H1 (cell line): ENCODE data around the gene MAP7D1. TPM values are rescaled to one million over a fixed set of nuclear protein-coding genes. Genes with fewer than 3 reads are reported as not detected.

Experiments
- CTCF ChIA-PET: fragments of 300-600 bp; sonication (Branson Sonifier 250); formaldehyde crosslinking; loops from one replicate; lab custom pipeline; 2021; ENCODE audit not compliant: partially characterized antibody; lab: Charles Lee
- POLR2A ChIA-PET: fragments of 300-600 bp; sonication (Branson Sonifier 250); formaldehyde crosslinking; loops from one replicate; lab custom pipeline; 2021; ENCODE audit warnings: inconsistent platforms; ENCODE audit not compliant: partially characterized antibody; lab: Charles Lee
- DNase-seq, 2 experiments: peaks; one replicate each; pipeline versions ENCODE4 v3.0.0 to v3.0.0-alpha.2; 2010 to 2022; ENCODE audit warnings: low spot score in 2 of 2, low read depth in 1 of 2, mixed read lengths in 1 of 2
- FAIRE-seq: peaks from 2 replicates; lab custom pipeline; 2011; peaks lifted over from hg19 to GRCh38; lab: Jason Lieb, UNC
- H2AFZ ChIP-seq: 2 replicates; pipeline ENCODE4 v1.8.1; 2012; ENCODE audit warnings: low read length, inconsistent platforms
- H2AK5ac ChIP-seq: 2 replicates; pipeline ENCODE4 v1.6.1; 2013; ENCODE audit warnings: low read depth, low read length
- H2BK120ac ChIP-seq: replicated peaks from 2 replicates; pipeline ENCODE3; 2013; ENCODE audit warnings: low read depth, low read length, inconsistent platforms
- H2BK12ac ChIP-seq: 2 replicates; pipeline ENCODE4 v1.6.1; 2013; ENCODE audit warnings: low read depth, low read length
- H2BK15ac ChIP-seq: 2 replicates; pipeline ENCODE4 v1.6.1; 2013; ENCODE audit warnings: low read length
- H2BK20ac ChIP-seq: 2 replicates; pipeline ENCODE4 v1.6.1; 2013; ENCODE audit warnings: low read length
- H2BK5ac ChIP-seq: 2 replicates; pipeline ENCODE4 v1.6.1; 2013; ENCODE audit warnings: low read depth, low read length
- H3K14ac ChIP-seq: 2 replicates; pipeline ENCODE4 v1.6.1; 2013; ENCODE audit warnings: inconsistent platforms; ENCODE audit not compliant: insufficient read length
- H3K18ac ChIP-seq: 2 replicates; pipeline ENCODE4 v1.6.1; 2013; ENCODE audit warnings: low read length; ENCODE audit errors: extremely low read depth
- H3K23ac ChIP-seq: 2 replicates; pipeline ENCODE4 v1.6.1; 2013; ENCODE audit warnings: inconsistent platforms; ENCODE audit not compliant: insufficient read length
- H3K23me2 ChIP-seq: 2 replicates; pipeline ENCODE4 v1.6.1; 2013; ENCODE audit warnings: low read depth, low read length
- H3K27ac ChIP-seq: 2 replicates; pipeline ENCODE4 v1.6.1; 2011; ENCODE audit warnings: low read depth, low read length, inconsistent platforms
- H3K27me3 ChIP-seq, 4 experiments: replicated peaks in 1 of 4; 1 replicate in 1 of 4; 2 replicates in 3 of 4; pipeline versions ENCODE4 v1.6.1 to v1.8.1; 2011 to 2013; ENCODE audit warnings: low read length in 3 of 4, mild to moderate bottlenecking in 3 of 4, inconsistent platforms in 2 of 4, mixed read lengths in 2 of 4, moderate library complexity in 1 of 4; ENCODE audit not compliant: control insufficient read depth in 3 of 4, insufficient read depth in 3 of 4; ENCODE audit errors: extremely low read depth in 1 of 4
- H3K36me3 ChIP-seq, 4 experiments: 2 replicates each; pipeline versions ENCODE4 v1.6.1 to v1.8.1; 2011 to 2013; ENCODE audit warnings: mild to moderate bottlenecking in 4 of 4, low read length in 3 of 4, moderate library complexity in 2 of 4, control low read depth in 1 of 4, inconsistent platforms in 1 of 4; ENCODE audit not compliant: insufficient read depth in 4 of 4, control insufficient read depth in 2 of 4
- H3K4ac ChIP-seq: replicated peaks from 2 replicates; pipeline ENCODE3; 2013; ENCODE audit warnings: low read length, low read depth, mixed read lengths, inconsistent platforms; ENCODE audit not compliant: insufficient read length
- H3K4me1 ChIP-seq, 4 experiments: replicated peaks in 1 of 4; 1 replicate in 1 of 4; 2 replicates in 3 of 4; pipeline versions ENCODE4 v1.6.1 to v1.8.1; 2011 to 2013; ENCODE audit warnings: low read length in 3 of 4, inconsistent platforms in 2 of 4, mixed read lengths in 1 of 4; ENCODE audit not compliant: insufficient read depth in 4 of 4, control insufficient read depth in 3 of 4
- H3K4me2 ChIP-seq, 2 experiments: 2 replicates each; pipeline versions ENCODE4 v1.6.1 to v1.8.1; 2011 to 2013; ENCODE audit warnings: low read depth in 2 of 2, low read length in 2 of 2, control low read depth in 1 of 2, inconsistent platforms in 1 of 2, mild to moderate bottlenecking in 1 of 2; ENCODE audit not compliant: insufficient read depth in 1 of 2
- H3K4me3 ChIP-seq, 4 experiments: fragments of 200-600, 300-600 bp in 1 of 4; sonication (generic), shearing (Covaris generic), sonication (Bioruptor Twin) in 1 of 4; 2 replicates each; pipeline versions ENCODE4 v1.5.1 to v1.8.1; 2011 to 2016; ENCODE audit warnings: low read length in 4 of 4, low read depth in 3 of 4, control low read depth in 2 of 4, inconsistent platforms in 2 of 4, mild to moderate bottlenecking in 2 of 4, mixed read lengths in 1 of 4, moderate library complexity in 1 of 4; ENCODE audit not compliant: insufficient read depth in 2 of 4; ENCODE audit errors: extremely low read depth in 1 of 4
- H3K56ac ChIP-seq: replicated peaks from 2 replicates; pipeline ENCODE3; 2013; ENCODE audit warnings: low read depth, mild to moderate bottlenecking, mixed read lengths, low read length, inconsistent platforms; ENCODE audit not compliant: insufficient read length
- H3K79me1 ChIP-seq: 2 replicates; pipeline ENCODE4 v1.6.1; 2013; ENCODE audit warnings: low read depth, low read length, control low read depth
- H3K79me2 ChIP-seq, 2 experiments: 2 replicates each; pipeline versions ENCODE4 v1.6.1 to v1.8.1; 2012 to 2013; ENCODE audit warnings: low read length in 2 of 2, mild to moderate bottlenecking in 2 of 2, inconsistent platforms in 1 of 2; ENCODE audit not compliant: insufficient read depth in 2 of 2, control insufficient read depth in 1 of 2
- H3K9ac ChIP-seq, 4 experiments: replicated peaks in 1 of 4; 1 replicate in 1 of 4; 2 replicates in 3 of 4; pipeline versions ENCODE4 v1.6.1 to v1.8.1; 2011 to 2013; ENCODE audit warnings: low read depth in 3 of 4, low read length in 3 of 4, control low read depth in 2 of 4, mild to moderate bottlenecking in 2 of 4, moderate library complexity in 2 of 4, inconsistent platforms in 1 of 4; ENCODE audit errors: extremely low read depth in 1 of 4
- H3K9me3 ChIP-seq, 2 experiments: 2 replicates each; pipeline versions ENCODE4 v1.6.1 to v1.8.1; 2012 to 2013; ENCODE audit warnings: mild to moderate bottlenecking in 2 of 2, moderate library complexity in 2 of 2, control low read depth in 1 of 2, inconsistent platforms in 1 of 2, low read depth in 1 of 2, low read length in 1 of 2, mixed read lengths in 1 of 2; ENCODE audit not compliant: insufficient read depth in 2 of 2
- H4K20me1 ChIP-seq, 2 experiments: replicated peaks in 1 of 2; 2 replicates each; pipeline versions ENCODE3 to v1.8.1; 2011 to 2013; ENCODE audit warnings: inconsistent platforms in 2 of 2, low read length in 2 of 2, mild to moderate bottlenecking in 1 of 2; ENCODE audit not compliant: insufficient read depth in 2 of 2, control insufficient read depth in 1 of 2
- H4K5ac ChIP-seq: 2 replicates; pipeline ENCODE4 v1.6.1; 2013; ENCODE audit warnings: low read length, low read depth, mixed read lengths, inconsistent platforms; ENCODE audit not compliant: insufficient read length
- H4K8ac ChIP-seq: 2 replicates; pipeline ENCODE4 v1.8.0; 2013; ENCODE audit warnings: mild to moderate bottlenecking, moderate library complexity, low read length, inconsistent platforms; ENCODE audit not compliant: insufficient read depth; ENCODE audit errors: extremely low read depth
- H4K91ac ChIP-seq: replicated peaks from 2 replicates; pipeline ENCODE3; 2013; ENCODE audit warnings: low read length, mixed read lengths, inconsistent platforms; ENCODE audit not compliant: insufficient read length
- BACH1 ChIP-seq: IDR thresholded peaks from 2 replicates; pipeline ENCODE4 v1.6.1; 2012; ENCODE audit warnings: low read length, improper control_type of control experiment
- CREB1 ChIP-seq: IDR thresholded peaks from 2 replicates; pipeline ENCODE4 v1.6.1; 2012; ENCODE audit warnings: inconsistent platforms
- HDAC2 ChIP-seq, 2 experiments: fragments of 300-600 bp in 1 of 2; sonication (generic) in 1 of 2; IDR thresholded peaks; 2 replicates each; pipeline ENCODE4 v1.6.1; 2011 to 2012; ENCODE audit warnings: low read depth in 2 of 2, low read length in 2 of 2, mild to moderate bottlenecking in 2 of 2, moderate library complexity in 2 of 2, borderline replicate concordance in 1 of 2, inconsistent platforms in 1 of 2
- HDAC6 ChIP-seq: IDR thresholded peaks from one replicate; pipeline ENCODE4 v1.7.1; 2012; ENCODE audit warnings: low read depth, mild to moderate bottlenecking, inconsistent platforms, low read length, moderate library complexity
- KDM1A ChIP-seq: fragments of 200-600, 300-600 bp; sonication (generic); IDR thresholded peaks from 2 replicates; pipeline ENCODE4 v1.7.1; 2016; ENCODE audit warnings: mild to moderate bottlenecking, low read length, borderline replicate concordance
- KDM4A ChIP-seq: IDR thresholded peaks from one replicate; pipeline ENCODE4 v1.7.1; 2012; ENCODE audit warnings: low read depth, mild to moderate bottlenecking, moderate library complexity, low read length, inconsistent platforms; ENCODE audit not compliant: severe bottlenecking
- KDM5A ChIP-seq: fragments of 200-600 bp; IDR thresholded peaks from 2 replicates; pipeline ENCODE4 v1.7.1; 2012; ENCODE audit warnings: mild to moderate bottlenecking, low read length, inconsistent platforms, mixed read lengths
- RAD21 ChIP-seq, 2 experiments: IDR thresholded peaks in 1 of 2; conservative IDR thresholded peaks in 1 of 2; 2 replicates each; pipeline ENCODE4 v1.6.1; 2011; ENCODE audit warnings: low read depth in 2 of 2, low read length in 2 of 2, improper control_type of control experiment in 1 of 2, inconsistent platforms in 1 of 2, mild to moderate bottlenecking in 1 of 2, moderate library complexity in 1 of 2
- SIN3A ChIP-seq, 2 experiments: IDR thresholded peaks in 1 of 2; conservative IDR thresholded peaks in 1 of 2; 2 replicates each; pipeline ENCODE4 v1.6.1; 2011 to 2012; ENCODE audit warnings: low read length in 2 of 2, improper control_type of control experiment in 1 of 2, low read depth in 1 of 2, mild to moderate bottlenecking in 1 of 2
- WGBS, 2 experiments: shearing (Covaris generic) in 1 of 2; methylation state at CpG; one replicate each; pipeline versions ENCODE4 v1.1.6 to v1.1.7; 2013 to 2015; ENCODE audit warnings: low lambda C conversion rate in 2 of 2, mixed read lengths in 2 of 2, inconsistent platforms in 1 of 2, low coverage in 1 of 2, missing lambda C conversion rate in 1 of 2; ENCODE audit not compliant: insufficient replicate concordance in 2 of 2, insufficient coverage in 1 of 2, insufficient read length in 1 of 2; ENCODE audit errors: extremely low coverage in 1 of 2, missing lambda C conversion rate in 1 of 2; 5-methylcytosine and 5-hydroxymethylcytosine counted together
- polyA plus RNA-seq, 7 experiments: library from polyadenylated mRNA; depleted of rRNA in 3 of 7; stranded (reverse) in 5 of 7; unstranded in 2 of 7; fragments of >200 nt in 5 of 7; fragments of 200-250 nt in 2 of 7; gene quantifications; 1 replicate in 5 of 7; 2 replicates in 1 of 7; 4 replicates in 1 of 7; pipeline versions ENCODE4 v1.2.1 to v1.2.3, GENCODE V29; 2011 to 2013; ENCODE audit warnings: missing spikeins in 2 of 7, mixed read lengths in 2 of 7
- total RNA-seq: library from RNA; stranded (reverse); fragmentation: NEBNext Ultra II Directional; extraction: Animal tissue kit (Norgen Biotek cat#: 25700); gene quantifications from 2 replicates; pipeline ENCODE4 v1.2.1, GENCODE V29; 2021
- TF ChIP-seq, protein P1 (sequence below): IDR thresholded peaks from 2 replicates; pipeline ENCODE4 v1.6.1; 2011; ENCODE audit warnings: low read depth, mild to moderate bottlenecking, low read length; ENCODE audit not compliant: insufficient read depth

The MAP7D1 gene
- total and polyA plus RNA-seq, 2 of the 8 experiments (the other 6 are each of a cell fraction or from before 2014, with no cell fraction given): 18.2 to 52.4 TPM

GRCh38 chr1:36151134-36151844, 4.7 kb upstream of the MAP7D1 start:
- Histone ChIP-seq H3K14ac (no peak overlapping the region), H2AK5ac (no peak overlapping the region; the same call in 1 of the 2 replicates), H4K20me1 (peaks cover 0 to 2% of the 10 kb centered on the region in 2 experiments), H3K4me3 (peak overlapping the region in 1 of 4 experiments; percentile 47; a peak in 3 of 8 replicates), H3K18ac (no peak overlapping the region), H3K27me3 (peaks cover 11 to 29% (median 25%) of the 10 kb centered on the region in 4 experiments), H3K79me1 (no peaks in the 10 kb centered on the region), H3K79me2 (peaks cover 0 to 3% of the 10 kb centered on the region in 2 experiments; a peak in 1 of 4 replicates), H3K9me3 (no peaks in the 10 kb centered on the region), H2BK120ac (no peak overlapping the region), H3K4me2 (peak overlapping the region; percentile 11 to 59; a peak in 3 of 4 replicates), H2BK12ac (no peak overlapping the region), H2BK20ac (no peak overlapping the region), H3K4ac (no peak overlapping the region), H4K5ac (no peak overlapping the region), H3K23me2 (peaks cover 9% of the 10 kb centered on the region), H3K27ac (no peak overlapping the region), H3K23ac (no peak overlapping the region), H3K9ac (no peak overlapping the region), H3K4me1 (peaks cover 11 to 24% (median 17%) of the 10 kb centered on the region in 4 experiments), H2BK15ac (no peak overlapping the region), H4K8ac (no peak overlapping the region), H4K91ac (no peak overlapping the region), H2BK5ac (no peak overlapping the region), H2AFZ (no peak overlapping the region), H3K56ac (no peak overlapping the region), H3K36me3 (no peaks in the 10 kb centered on the region)
- no peak for FAIRE-seq
- POLR2A ChIA-PET: interaction anchor here (0.9 to 5.4 kb wide), 11 partner anchors 10 to 235 kb away, joined by 3 to 49 read pairs (median 4); partner anchors contain the start of genes SH3D21 and THRAP3
- 33% methylated on average over 1 of the region's 1 CpG; no CpG with 5 or more reads in 1 of the 2 experiments for WGBS, 2 experiments
- no peak for DNase-seq
- CTCF ChIA-PET: interaction anchor here (0.8 to 10.1 kb wide), 12 partner anchors 10 to 197 kb away, joined by 3 to 261 read pairs (median 32); partner anchors contain the start of gene THRAP3
- TF ChIP-seq HDAC2 (IDR thresholded peaks at IDR 0.05; ENCODE audit: borderline replicate concordance in 1 of 2, low read depth in 2 of 2, low read length in 2 of 2) (no peak), KDM4A (no peak), RAD21 (IDR thresholded peaks at IDR 0.05 in 1 of 2, conservative IDR thresholded peaks at IDR 0.05 in 1 of 2; ENCODE audit: low read depth in 2 of 2, low read length in 2 of 2) (0 out of 4 replicates have a peak, but pooled peaks of 1 of the 2 experiments have one; percentile 5), BACH1 (no peak), KDM5A (no peak), KDM1A (0 out of 2 replicates have a peak, but pooled peaks have one; percentile 21), SIN3A (conservative IDR thresholded peaks at IDR 0.05 in 1 of 2, IDR thresholded peaks at IDR 0.05 in 1 of 2; ENCODE audit: low read depth in 1 of 2, low read length in 2 of 2) (no peak), HDAC6 (no peak), CREB1 (no peak)
- TF ChIP-seq, protein P1, sequence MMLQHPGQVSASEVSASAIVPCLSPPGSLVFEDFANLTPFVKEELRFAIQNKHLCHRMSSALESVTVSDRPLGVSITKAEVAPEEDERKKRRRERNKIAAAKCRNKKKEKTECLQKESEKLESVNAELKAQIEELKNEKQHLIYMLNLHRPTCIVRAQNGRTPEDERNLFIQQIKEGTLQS: no peak
